Upper lobe of left lung (tissue), 4 donors: Measurements from ENCODE around the gene THAP4.

Experiments used
- EP300 ChIP-seq, 4 donors: sonication (generic); formaldehyde crosslinking; IDR thresholded peaks; one replicate each; pipeline ENCODE4 v1.5.1; 2017; ENCODE audit warnings: antibody characterized with exemption in 4 of 4, control low read depth in 2 of 4
- POLR2A ChIP-seq, 4 donors: fragments of 450-650 bp; IDR thresholded peaks; one replicate each; pipeline ENCODE4 v1.5.1; 2016 to 2017; ENCODE audit warnings: antibody characterized with exemption in 4 of 4, mild to moderate bottlenecking in 2 of 4
- POLR2AphosphoS5 ChIP-seq, 2 donors: sonication (generic); formaldehyde crosslinking; IDR thresholded peaks; one replicate each; pipeline ENCODE4 v1.5.1; 2017; ENCODE audit warnings: antibody characterized with exemption in 2 of 2
- TF ChIP-seq, protein P1 (sequence below), 6 experiments: fragments of 450-650 bp in 4 of 6; fragments of 200-600 bp in 2 of 6; sonication (generic) in 2 of 6; IDR thresholded peaks; one replicate each; pipeline ENCODE4 v1.5.1; 2016 to 2019; ENCODE audit warnings: antibody characterized with exemption in 6 of 6

DNA sequence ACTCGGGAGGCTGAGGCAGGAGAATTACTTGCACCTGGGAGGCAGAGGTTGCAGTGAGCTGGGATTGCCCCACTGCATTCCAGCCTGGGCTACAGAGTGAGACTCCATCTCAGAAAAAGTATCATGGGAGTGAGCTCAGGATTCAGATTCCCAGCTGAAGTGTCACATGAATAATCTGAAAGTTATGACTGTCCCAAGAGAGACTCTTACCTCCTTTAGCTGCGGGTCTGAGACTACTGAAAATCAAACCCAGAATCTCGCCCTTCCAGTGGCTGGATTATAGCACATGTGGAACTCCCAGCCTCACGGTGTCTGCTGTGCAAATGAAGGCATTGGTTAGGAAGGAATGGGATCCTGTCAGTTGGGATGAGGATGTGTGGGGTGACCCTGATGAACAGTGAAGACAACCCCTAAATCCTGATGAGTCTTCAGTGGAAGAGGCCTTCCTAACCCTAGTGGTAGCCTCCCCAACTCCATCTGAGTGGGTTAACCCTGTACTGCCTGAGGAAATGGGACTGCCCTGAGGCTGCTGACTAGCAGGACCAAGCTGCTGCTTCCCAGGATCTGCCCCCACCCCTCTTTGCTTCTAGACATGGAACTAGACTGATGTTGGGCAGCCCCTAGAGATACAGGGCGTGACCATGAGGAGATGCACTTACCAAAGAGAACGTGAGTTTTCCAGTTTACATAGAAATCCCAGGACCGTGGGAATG is 61.9 kb downstream of the THAP4 start:
- TF ChIP-seq, protein P1, sequence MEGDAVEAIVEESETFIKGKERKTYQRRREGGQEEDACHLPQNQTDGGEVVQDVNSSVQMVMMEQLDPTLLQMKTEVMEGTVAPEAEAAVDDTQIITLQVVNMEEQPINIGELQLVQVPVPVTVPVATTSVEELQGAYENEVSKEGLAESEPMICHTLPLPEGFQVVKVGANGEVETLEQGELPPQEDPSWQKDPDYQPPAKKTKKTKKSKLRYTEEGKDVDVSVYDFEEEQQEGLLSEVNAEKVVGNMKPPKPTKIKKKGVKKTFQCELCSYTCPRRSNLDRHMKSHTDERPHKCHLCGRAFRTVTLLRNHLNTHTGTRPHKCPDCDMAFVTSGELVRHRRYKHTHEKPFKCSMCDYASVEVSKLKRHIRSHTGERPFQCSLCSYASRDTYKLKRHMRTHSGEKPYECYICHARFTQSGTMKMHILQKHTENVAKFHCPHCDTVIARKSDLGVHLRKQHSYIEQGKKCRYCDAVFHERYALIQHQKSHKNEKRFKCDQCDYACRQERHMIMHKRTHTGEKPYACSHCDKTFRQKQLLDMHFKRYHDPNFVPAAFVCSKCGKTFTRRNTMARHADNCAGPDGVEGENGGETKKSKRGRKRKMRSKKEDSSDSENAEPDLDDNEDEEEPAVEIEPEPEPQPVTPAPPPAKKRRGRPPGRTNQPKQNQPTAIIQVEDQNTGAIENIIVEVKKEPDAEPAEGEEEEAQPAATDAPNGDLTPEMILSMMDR (IDR thresholded peaks at IDR 0.05): no peak
- TF ChIP-seq POLR2A (IDR thresholded peaks at IDR 0.05) (no peak), POLR2AphosphoS5 (IDR thresholded peaks at IDR 0.05) (no peak), EP300 (IDR thresholded peaks at IDR 0.05) (no peak)
